ENCODE measurements around the gene TBX3.

Gene TBX3

DNA sequence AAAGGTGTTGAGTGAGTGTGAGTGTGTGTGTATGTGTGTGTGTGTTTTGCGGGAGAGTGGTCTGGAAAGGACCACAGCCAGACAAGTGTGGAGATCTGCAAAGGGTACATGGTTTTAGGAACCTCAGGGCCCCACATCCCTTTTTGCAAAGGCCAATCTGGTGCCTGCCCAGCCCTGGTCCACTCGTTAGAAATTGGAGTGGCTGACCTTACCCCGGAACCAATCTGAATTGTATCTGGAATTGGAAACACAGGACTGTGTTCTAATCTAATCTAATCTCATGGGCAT is 11.3 kb upstream of the TBX3 start:
- Histone ChIP-seq H3K9me3 (ENCODE audit: insufficient read depth, low read length) (no peaks in the 10 kb centered on the region), H3K36me3 (ENCODE audit: insufficient read depth, insufficient read length, low read length) (no peaks in the 10 kb centered on the region), H3K4me3 (ENCODE audit: insufficient read length, low read depth) (no peak overlapping the region), H3K4me1 (ENCODE audit: insufficient read depth, insufficient read length) (peaks cover 11% of the 10 kb centered on the region), H3K9ac (ENCODE audit: insufficient read length, low read depth) (no peak overlapping the region), H3K27me3 (ENCODE audit: insufficient read depth, insufficient read length) (peaks cover 100% of the 10 kb centered on the region)
- no peak for TF ChIP-seq YY1 (IDR thresholded peaks at IDR 0.05; ENCODE audit: insufficient read depth, insufficient read length)
- no peak for TF ChIP-seq SUZ12 (IDR thresholded peaks at IDR 0.05; ENCODE audit: extremely low read depth, insufficient read depth, insufficient read length)
- no peak for TF ChIP-seq ZNF274 (IDR thresholded peaks at IDR 0.05; ENCODE audit: low read depth, low read length)
- DNase-seq (ENCODE audit: low read depth, low spot score): no peak

GRCh38 chr12:114694436-114695304 is 10.7 kb upstream of the TBX3 start:
- H3K9me3 ChIP-seq (ENCODE audit: insufficient read depth, low read length): no peaks in the 10 kb centered on the region
- H3K4me3 ChIP-seq (ENCODE audit: insufficient read length, low read depth): no peak overlapping the region
- H3K4me1 ChIP-seq (ENCODE audit: insufficient read depth, insufficient read length): peaks cover 7% of the 10 kb centered on the region
- DNase-seq (ENCODE audit: low read depth, low spot score): no peak
- peaks cover 100% of the 10 kb centered on the region for H3K27me3 ChIP-seq (ENCODE audit: insufficient read depth, insufficient read length)
- no peak overlapping the region for H3K9ac ChIP-seq (ENCODE audit: insufficient read length, low read depth)
- TF ChIP-seq ZNF274 (IDR thresholded peaks at IDR 0.05; ENCODE audit: low read depth, low read length) (no peak), YY1 (IDR thresholded peaks at IDR 0.05; ENCODE audit: insufficient read depth, insufficient read length) (no peak), SUZ12 (IDR thresholded peaks at IDR 0.05; ENCODE audit: extremely low read depth, insufficient read depth, insufficient read length) (peak; percentile 52)
- no peaks in the 10 kb centered on the region for H3K36me3 ChIP-seq (ENCODE audit: insufficient read depth, insufficient read length, low read length)

DNA sequence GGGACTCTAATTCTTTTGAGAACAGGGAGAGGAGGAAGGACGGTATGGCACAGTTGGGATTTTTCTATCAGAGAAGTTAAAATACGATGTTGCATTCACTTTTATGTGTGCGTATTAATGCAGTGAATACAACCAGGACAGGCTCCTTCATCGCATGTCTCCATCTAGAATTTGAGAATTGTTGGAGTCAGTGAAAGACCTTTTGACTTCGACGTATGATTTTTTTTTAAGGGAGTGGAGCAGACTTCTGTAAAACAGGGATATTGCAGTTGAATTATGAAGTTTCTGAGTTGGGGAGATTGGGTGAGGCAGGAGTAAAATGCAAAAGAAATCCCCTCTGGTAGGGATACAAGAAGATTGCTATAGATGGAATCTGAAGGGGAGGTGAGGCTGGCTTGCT is 9.6 kb upstream of the TBX3 start:
- H3K4me1 ChIP-seq (ENCODE audit: insufficient read depth, insufficient read length): peaks cover 5% of the 10 kb centered on the region
- no peak overlapping the region for H3K4me3 ChIP-seq (ENCODE audit: insufficient read length, low read depth)
- DNase-seq (ENCODE audit: low read depth, low spot score): no peak
- peaks cover 100% of the 10 kb centered on the region for H3K27me3 ChIP-seq (ENCODE audit: insufficient read depth, insufficient read length)
- no peak for TF ChIP-seq YY1 (IDR thresholded peaks at IDR 0.05; ENCODE audit: insufficient read depth, insufficient read length)
- no peak for TF ChIP-seq ZNF274 (IDR thresholded peaks at IDR 0.05; ENCODE audit: low read depth, low read length)
- TF ChIP-seq SUZ12 (IDR thresholded peaks at IDR 0.05; ENCODE audit: extremely low read depth, insufficient read depth, insufficient read length): no peak
- H3K9me3 ChIP-seq (ENCODE audit: insufficient read depth, low read length): no peaks in the 10 kb centered on the region
- no peaks in the 10 kb centered on the region for H3K36me3 ChIP-seq (ENCODE audit: insufficient read depth, insufficient read length, low read length)
- H3K9ac ChIP-seq (ENCODE audit: insufficient read length, low read depth): no peak overlapping the region

GRCh38 chr12:114693059-114693531 is 9.1 kb upstream of the TBX3 start:
- no peak for TF ChIP-seq SUZ12 (IDR thresholded peaks at IDR 0.05; ENCODE audit: extremely low read depth, insufficient read depth, insufficient read length)
- TF ChIP-seq ZNF274 (IDR thresholded peaks at IDR 0.05; ENCODE audit: low read depth, low read length): no peak
- Histone ChIP-seq H3K4me1 (ENCODE audit: insufficient read depth, insufficient read length) (peaks cover 7% of the 10 kb centered on the region), H3K4me3 (ENCODE audit: insufficient read length, low read depth) (peak overlapping the region; percentile 35), H3K36me3 (ENCODE audit: insufficient read depth, insufficient read length, low read length) (no peaks in the 10 kb centered on the region), H3K9me3 (ENCODE audit: insufficient read depth, low read length) (no peaks in the 10 kb centered on the region), H3K9ac (ENCODE audit: insufficient read length, low read depth) (no peak overlapping the region), H3K27me3 (ENCODE audit: insufficient read depth, insufficient read length) (peaks cover 100% of the 10 kb centered on the region)
- no peak for DNase-seq (ENCODE audit: low read depth, low spot score)

GRCh38 chr12:114692186-114693058 is 8.4 kb upstream of the TBX3 start:
- TF ChIP-seq ZNF274 (IDR thresholded peaks at IDR 0.05; ENCODE audit: low read depth, low read length) (no peak), SUZ12 (IDR thresholded peaks at IDR 0.05; ENCODE audit: extremely low read depth, insufficient read depth, insufficient read length) (peak; percentile 87)
- DNase-seq (ENCODE audit: low read depth, low spot score): no peak
- peaks cover 100% of the 10 kb centered on the region for H3K27me3 ChIP-seq (ENCODE audit: insufficient read depth, insufficient read length)
- no peaks in the 10 kb centered on the region for H3K36me3 ChIP-seq (ENCODE audit: insufficient read depth, insufficient read length, low read length)
- peak overlapping the region; percentile 47 for H3K9ac ChIP-seq (ENCODE audit: insufficient read length, low read depth)
- no peaks in the 10 kb centered on the region for H3K9me3 ChIP-seq (ENCODE audit: insufficient read depth, low read length)
- H3K4me1 ChIP-seq (ENCODE audit: insufficient read depth, insufficient read length): peaks cover 7% of the 10 kb centered on the region
- peak overlapping the region; percentile 35 for H3K4me3 ChIP-seq (ENCODE audit: insufficient read length, low read depth)

GRCh38 chr12:114691763-114692185 is 7.8 kb upstream of the TBX3 start:
- Histone ChIP-seq H3K27me3 (ENCODE audit: insufficient read depth, insufficient read length) (peaks cover 100% of the 10 kb centered on the region), H3K9ac (ENCODE audit: insufficient read length, low read depth) (no peak overlapping the region), H3K9me3 (ENCODE audit: insufficient read depth, low read length) (no peaks in the 10 kb centered on the region), H3K36me3 (ENCODE audit: insufficient read depth, insufficient read length, low read length) (no peaks in the 10 kb centered on the region), H3K4me3 (ENCODE audit: insufficient read length, low read depth) (peak overlapping the region; percentile 35), H3K4me1 (ENCODE audit: insufficient read depth, insufficient read length) (peaks cover 3% of the 10 kb centered on the region)
- no peak for DNase-seq (ENCODE audit: low read depth, low spot score)
- TF ChIP-seq SUZ12 (IDR thresholded peaks at IDR 0.05; ENCODE audit: extremely low read depth, insufficient read depth, insufficient read length): peak; percentile 42
- no peak for TF ChIP-seq ZNF274 (IDR thresholded peaks at IDR 0.05; ENCODE audit: low read depth, low read length)
- TF ChIP-seq YY1 (IDR thresholded peaks at IDR 0.05; ENCODE audit: insufficient read depth, insufficient read length): no peak

GRCh38 chr12:114691196-114691595 is 7.2 kb upstream of the TBX3 start:
- H3K4me1 ChIP-seq (ENCODE audit: insufficient read depth, insufficient read length): peaks cover 8% of the 10 kb centered on the region
- no peak for TF ChIP-seq SUZ12 (IDR thresholded peaks at IDR 0.05; ENCODE audit: extremely low read depth, insufficient read depth, insufficient read length)
- TF ChIP-seq YY1 (IDR thresholded peaks at IDR 0.05; ENCODE audit: insufficient read depth, insufficient read length): no peak
- no peak for TF ChIP-seq ZNF274 (IDR thresholded peaks at IDR 0.05; ENCODE audit: low read depth, low read length)
- no peak overlapping the region for H3K9ac ChIP-seq (ENCODE audit: insufficient read length, low read depth)
- H3K9me3 ChIP-seq (ENCODE audit: insufficient read depth, low read length): no peaks in the 10 kb centered on the region
- DNase-seq (ENCODE audit: low read depth, low spot score): no peak
- H3K4me3 ChIP-seq (ENCODE audit: insufficient read length, low read depth): no peak overlapping the region
- H3K36me3 ChIP-seq (ENCODE audit: insufficient read depth, insufficient read length, low read length): no peaks in the 10 kb centered on the region
- peaks cover 100% of the 10 kb centered on the region for H3K27me3 ChIP-seq (ENCODE audit: insufficient read depth, insufficient read length)

All from NT2/D1 (cell line).